Skeletal muscle tissue (tissue), 4 donors: ENCODE results near the gene NCAM1. TPM values are rescaled to one million over a fixed set of nuclear protein-coding genes. Genes with fewer than 3 reads are reported as not detected.

Experiments used
- H3K27ac ChIP-seq: one replicate; pipeline ENCODE4 v1.7.0; 2013; ENCODE audit warnings: mild to moderate bottlenecking, low read depth, low read length, inconsistent platforms
- H3K27me3 ChIP-seq, 3 donors: one replicate each; pipeline ENCODE4 v1.7.0; 2013; ENCODE audit warnings: low read length in 3 of 3; ENCODE audit not compliant: control insufficient read depth in 3 of 3, insufficient read depth in 3 of 3
- H3K36me3 ChIP-seq, 3 donors: one replicate each; pipeline ENCODE4 v1.7.0; 2013; ENCODE audit warnings: low read length in 3 of 3; ENCODE audit not compliant: control insufficient read depth in 3 of 3, insufficient read depth in 3 of 3
- H3K4me1 ChIP-seq, 3 donors: one replicate each; pipeline ENCODE4 v1.7.0; 2013; ENCODE audit warnings: low read length in 3 of 3, mild to moderate bottlenecking in 3 of 3; ENCODE audit not compliant: control insufficient read depth in 3 of 3, insufficient read depth in 3 of 3
- H3K4me3 ChIP-seq, 3 donors: one replicate each; pipeline ENCODE4 v1.7.0; 2013; ENCODE audit warnings: low read length in 3 of 3
- H3K9ac ChIP-seq, 3 donors: one replicate each; pipeline ENCODE4 v1.7.0; 2013; ENCODE audit warnings: low read length in 3 of 3, mild to moderate bottlenecking in 3 of 3, moderate library complexity in 2 of 3, low read depth in 1 of 3
- H3K9me3 ChIP-seq, 3 donors: one replicate each; pipeline ENCODE4 v1.7.0; 2013; ENCODE audit warnings: low read length in 3 of 3; ENCODE audit not compliant: control insufficient read depth in 3 of 3
- total RNA-seq: library from RNA; depleted of rRNA; stranded (reverse); fragments of >200 nt; gene quantifications from one replicate; pipeline ENCODE4 v1.2.3, GENCODE V29; 2014
- donor health status: Osteomylitis.

Gene NCAM1
- total RNA-seq, 1 donor from 2014 or later = 63.7 TPM

GRCh38 chr11:113241636-113242054, 280.4 kb downstream of the NCAM1 start:
- H3K27ac ChIP-seq = no peak overlapping the region
- H3K4me1 ChIP-seq = peaks cover 0 to 11% (median 7%) of the 10 kb centered on the region in 3 donors
- no peak overlapping the region for H3K9ac ChIP-seq
- no peaks in the 10 kb centered on the region for H3K36me3 ChIP-seq
- H3K4me3 ChIP-seq = no peak overlapping the region
- H3K27me3 ChIP-seq = no peaks in the 10 kb centered on the region
- no peaks in the 10 kb centered on the region for H3K9me3 ChIP-seq

GRCh38 chr11:113242060-113242459, 280.8 kb downstream of the NCAM1 start:
- Histone ChIP-seq H3K9me3 (no peaks in the 10 kb centered on the region), H3K4me1 (peaks cover 0 to 11% (median 7%) of the 10 kb centered on the region in 3 donors), H3K36me3 (no peaks in the 10 kb centered on the region), H3K4me3 (no peak overlapping the region), H3K27me3 (no peaks in the 10 kb centered on the region), H3K9ac (no peak overlapping the region), H3K27ac (no peak overlapping the region)

GRCh38 chr11:113242767-113243397, 281.7 kb downstream of the NCAM1 start:
- Histone ChIP-seq H3K9me3 (no peaks in the 10 kb centered on the region), H3K27ac (peak overlapping the region; percentile 11), H3K27me3 (no peaks in the 10 kb centered on the region), H3K4me1 (peaks cover 0 to 11% (median 7%) of the 10 kb centered on the region in 3 donors), H3K36me3 (no peaks in the 10 kb centered on the region), H3K9ac (peak overlapping the region in 2 of 3 donors; percentile 28 to 58), H3K4me3 (peak overlapping the region; percentile 37 to 77 (median 47))

GRCh38 chr11:113243696-113244095, 282.5 kb downstream of the NCAM1 start:
- Histone ChIP-seq H3K4me3 (peak overlapping the region in 1 of 3 donors; percentile 77), H3K27ac (no peak overlapping the region), H3K36me3 (no peaks in the 10 kb centered on the region), H3K4me1 (peaks cover 0 to 13% (median 7%) of the 10 kb centered on the region in 3 donors), H3K9me3 (no peaks in the 10 kb centered on the region), H3K9ac (no peak overlapping the region), H3K27me3 (no peaks in the 10 kb centered on the region)

DNA sequence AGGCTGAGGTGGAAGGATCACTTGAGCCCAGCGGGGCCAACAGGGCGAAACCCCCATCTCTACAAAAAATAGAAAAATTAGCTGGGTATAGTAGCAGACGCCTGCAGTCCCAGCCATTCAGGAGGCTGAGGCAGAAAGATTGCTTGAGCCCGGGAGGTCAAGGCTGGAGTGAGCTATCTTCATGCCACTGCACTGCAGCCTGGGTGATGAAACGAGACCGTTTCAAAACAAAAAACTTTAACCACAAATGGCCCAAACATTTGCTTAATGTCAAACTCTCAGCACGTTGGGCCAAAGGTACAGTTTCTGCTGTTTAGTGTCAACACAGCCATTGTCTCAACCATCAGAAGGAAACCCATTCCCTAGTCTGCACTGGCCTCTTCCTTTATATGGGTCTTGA, 284.0 kb downstream of the NCAM1 start:
- H3K9ac ChIP-seq = no peak overlapping the region
- H3K27ac ChIP-seq = no peak overlapping the region
- H3K27me3 ChIP-seq = no peaks in the 10 kb centered on the region
- H3K36me3 ChIP-seq = no peaks in the 10 kb centered on the region
- no peak overlapping the region for H3K4me3 ChIP-seq
- no peaks in the 10 kb centered on the region for H3K9me3 ChIP-seq
- H3K4me1 ChIP-seq = peaks cover 0 to 14% (median 7%) of the 10 kb centered on the region in 3 donors

- H3K4me1 ChIP-seq = peaks cover 0 to 14% (median 7%) of the 10 kb centered on the region in 3 donors
- H3K27me3 ChIP-seq = no peaks in the 10 kb centered on the region
- no peak overlapping the region for H3K27ac ChIP-seq
- H3K4me3 ChIP-seq = no peak overlapping the region
- H3K36me3 ChIP-seq = no peaks in the 10 kb centered on the region
- H3K9ac ChIP-seq = no peak overlapping the region
- H3K9me3 ChIP-seq = no peaks in the 10 kb centered on the region
Observed at GRCh38 chr11:113247221-113247620, 286.0 kb downstream of the NCAM1 start.

DNA sequence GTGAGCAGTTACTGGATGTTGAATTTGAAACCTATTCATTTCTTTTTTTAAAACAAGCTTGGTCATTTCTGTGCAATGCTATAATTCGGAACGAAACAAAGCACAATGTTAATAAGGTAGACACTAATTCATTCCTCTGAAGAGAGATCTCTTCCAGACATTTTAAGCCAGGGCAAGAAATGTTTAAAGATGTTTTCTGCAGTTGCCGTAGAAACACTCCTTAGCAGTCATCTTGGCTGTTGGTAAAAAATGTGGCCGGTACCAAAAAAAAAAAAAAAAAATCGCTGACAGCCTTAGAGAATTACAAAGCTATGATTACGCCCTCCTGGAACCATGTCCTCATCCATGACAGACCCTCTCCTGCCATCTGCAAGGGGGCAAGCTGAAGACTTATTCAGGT, 286.7 kb downstream of the NCAM1 start:
- Histone ChIP-seq H3K27ac (no peak overlapping the region), H3K36me3 (no peaks in the 10 kb centered on the region), H3K9me3 (no peaks in the 10 kb centered on the region), H3K9ac (no peak overlapping the region), H3K4me3 (no peak overlapping the region), H3K4me1 (peaks cover 0 to 10% (median 3%) of the 10 kb centered on the region in 3 donors), H3K27me3 (no peaks in the 10 kb centered on the region)

DNA sequence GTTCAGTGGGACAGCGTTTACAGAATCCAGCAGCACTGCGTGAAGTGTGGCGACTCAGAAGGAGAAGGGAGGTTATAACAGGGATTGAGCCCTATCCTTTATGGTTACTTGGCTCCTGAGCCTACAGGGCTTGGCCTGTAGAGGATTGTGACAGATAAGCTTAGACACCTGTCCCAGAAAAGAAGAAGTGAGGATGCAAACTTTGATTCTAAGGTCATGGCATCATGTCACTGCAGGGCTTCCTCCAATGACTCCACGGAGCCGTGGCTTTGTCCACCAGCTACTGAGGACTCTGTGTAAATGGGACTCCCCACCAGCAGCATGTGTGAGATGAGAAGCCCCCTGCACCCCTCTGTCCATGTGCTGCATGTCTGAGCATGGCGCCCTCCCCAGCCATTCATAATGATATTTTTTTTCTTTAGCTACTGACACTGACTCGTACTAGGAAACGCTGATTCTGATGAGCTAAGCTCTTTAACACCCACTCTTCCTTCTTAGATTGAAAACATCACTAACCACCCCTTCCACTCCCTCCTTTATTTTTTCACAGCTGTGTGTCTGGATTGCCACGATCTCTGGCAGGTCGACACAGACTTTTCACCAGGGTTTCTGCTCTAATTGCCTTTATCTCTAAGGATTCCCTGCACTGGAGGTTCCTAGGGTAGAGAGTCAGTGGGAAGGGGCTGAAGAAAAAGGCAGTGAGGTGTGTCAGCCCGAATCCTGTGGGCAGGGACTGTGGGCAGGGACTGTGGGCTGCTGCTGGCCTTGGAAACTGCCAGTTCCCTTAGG, 287.7 kb downstream of the NCAM1 start:
- no peaks in the 10 kb centered on the region for H3K36me3 ChIP-seq
- no peaks in the 10 kb centered on the region for H3K9me3 ChIP-seq
- no peak overlapping the region for H3K9ac ChIP-seq
- no peak overlapping the region for H3K4me3 ChIP-seq
- peaks cover 0 to 4% (median 0%) of the 10 kb centered on the region in 3 donors for H3K4me1 ChIP-seq
- H3K27me3 ChIP-seq = no peaks in the 10 kb centered on the region
- no peak overlapping the region for H3K27ac ChIP-seq

GRCh38 chr11:113249491-113249763, 288.2 kb downstream of the NCAM1 start:
- Histone ChIP-seq H3K9me3 (no peaks in the 10 kb centered on the region), H3K4me3 (no peak overlapping the region), H3K27ac (no peak overlapping the region), H3K36me3 (no peaks in the 10 kb centered on the region), H3K27me3 (no peaks in the 10 kb centered on the region), H3K9ac (no peak overlapping the region), H3K4me1 (peaks cover 0 to 4% (median 0%) of the 10 kb centered on the region in 3 donors)

- H3K27me3 ChIP-seq = no peaks in the 10 kb centered on the region
- no peak overlapping the region for H3K4me3 ChIP-seq
- H3K9me3 ChIP-seq = no peaks in the 10 kb centered on the region
- H3K27ac ChIP-seq = no peak overlapping the region
- H3K36me3 ChIP-seq = no peaks in the 10 kb centered on the region
- H3K9ac ChIP-seq = no peak overlapping the region
- H3K4me1 ChIP-seq = peaks cover 0 to 4% (median 0%) of the 10 kb centered on the region in 3 donors
Observed at GRCh38 chr11:113249786-113250185, 288.6 kb downstream of the NCAM1 start.
